ENCODE data around the gene FRYL. TPM values are rescaled to one million over a fixed set of nuclear protein-coding genes. Genes with fewer than 3 reads are reported as not detected.

The FRYL gene
- total RNA-seq, 4 donors from 2014 or later: 62.5 to 119 (median 98.8) TPM

DNA sequence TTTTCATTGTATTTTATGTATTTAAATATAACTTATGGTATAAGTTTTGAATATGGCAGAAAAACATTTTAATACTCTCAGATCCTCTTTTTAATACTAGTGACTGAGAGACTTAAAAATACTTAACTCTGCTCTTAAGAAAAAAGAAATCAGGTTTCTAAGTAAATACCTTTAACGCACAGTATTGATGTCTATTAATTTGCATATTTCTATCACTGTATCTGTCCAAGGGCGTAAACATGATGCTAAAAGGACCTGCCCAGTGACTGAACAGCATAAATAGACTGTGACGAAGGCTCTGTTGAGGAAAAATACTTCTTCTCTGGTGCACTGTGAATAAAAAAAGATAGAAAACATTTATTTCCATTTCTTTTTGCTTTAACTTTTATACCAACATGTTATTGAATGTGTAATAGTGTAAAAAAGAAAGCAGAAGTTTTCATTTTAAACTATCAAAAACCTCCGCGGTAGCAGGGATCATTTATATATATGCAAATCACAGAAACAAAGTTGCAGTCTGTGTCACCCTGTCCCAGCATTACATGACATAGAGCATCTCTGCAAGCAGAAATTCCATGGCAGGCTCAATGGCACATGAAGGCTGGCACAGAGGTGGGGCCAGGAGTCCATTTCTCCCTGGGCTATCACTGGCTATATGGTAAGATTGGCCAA is 214.6 kb downstream of the FRYL start:
- intact Hi-C loops (cut with DNase I; ENCODE audit: low total_unique reads): no loop called here
- Histone ChIP-seq H3K4me1 (no peaks in the 10 kb centered on the region), H3K9me3 (no peaks in the 10 kb centered on the region), H3K4me3 (no peak overlapping the region), H3K36me3 (no peaks in the 10 kb centered on the region), H3K27me3 (no peaks in the 10 kb centered on the region), H3K27ac (no peak overlapping the region)
- no peak for DNase-seq
- TF ChIP-seq, protein P1, sequence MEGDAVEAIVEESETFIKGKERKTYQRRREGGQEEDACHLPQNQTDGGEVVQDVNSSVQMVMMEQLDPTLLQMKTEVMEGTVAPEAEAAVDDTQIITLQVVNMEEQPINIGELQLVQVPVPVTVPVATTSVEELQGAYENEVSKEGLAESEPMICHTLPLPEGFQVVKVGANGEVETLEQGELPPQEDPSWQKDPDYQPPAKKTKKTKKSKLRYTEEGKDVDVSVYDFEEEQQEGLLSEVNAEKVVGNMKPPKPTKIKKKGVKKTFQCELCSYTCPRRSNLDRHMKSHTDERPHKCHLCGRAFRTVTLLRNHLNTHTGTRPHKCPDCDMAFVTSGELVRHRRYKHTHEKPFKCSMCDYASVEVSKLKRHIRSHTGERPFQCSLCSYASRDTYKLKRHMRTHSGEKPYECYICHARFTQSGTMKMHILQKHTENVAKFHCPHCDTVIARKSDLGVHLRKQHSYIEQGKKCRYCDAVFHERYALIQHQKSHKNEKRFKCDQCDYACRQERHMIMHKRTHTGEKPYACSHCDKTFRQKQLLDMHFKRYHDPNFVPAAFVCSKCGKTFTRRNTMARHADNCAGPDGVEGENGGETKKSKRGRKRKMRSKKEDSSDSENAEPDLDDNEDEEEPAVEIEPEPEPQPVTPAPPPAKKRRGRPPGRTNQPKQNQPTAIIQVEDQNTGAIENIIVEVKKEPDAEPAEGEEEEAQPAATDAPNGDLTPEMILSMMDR (IDR thresholded peaks at IDR 0.05): no peak
- no peak for TF ChIP-seq POLR2A (IDR thresholded peaks at IDR 0.05)

DNA sequence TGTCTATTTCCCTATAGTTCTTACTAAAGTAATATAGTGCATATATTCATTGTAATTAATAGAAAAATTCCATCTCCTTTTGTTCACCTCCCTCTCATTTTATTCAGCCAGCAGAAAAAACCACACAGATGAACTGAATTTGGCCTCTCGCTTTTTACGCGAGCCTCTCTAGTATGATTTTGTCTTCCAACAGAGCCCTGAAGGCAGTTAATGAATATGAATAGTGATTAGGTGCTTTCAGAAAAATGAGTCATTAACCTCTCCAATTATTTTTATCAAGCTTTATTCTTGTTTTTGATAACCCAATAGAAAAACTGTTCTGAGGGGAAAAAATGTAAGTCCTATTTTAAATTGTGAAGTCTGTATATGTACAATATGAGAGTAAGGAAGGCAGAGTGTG is 215.9 kb downstream of the FRYL start:
- H3K4me1 ChIP-seq: no peaks in the 10 kb centered on the region
- H3K27ac ChIP-seq: no peak overlapping the region
- no peaks in the 10 kb centered on the region for H3K9me3 ChIP-seq
- DNase-seq: no peak
- TF ChIP-seq, protein P1 (IDR thresholded peaks at IDR 0.05): no peak
- TF ChIP-seq POLR2A (IDR thresholded peaks at IDR 0.05): no peak
- no peak overlapping the region for H3K4me3 ChIP-seq
- H3K36me3 ChIP-seq: no peaks in the 10 kb centered on the region
- intact Hi-C loops (cut with DNase I; ENCODE audit: low total_unique reads): no loop called here
- H3K27me3 ChIP-seq: no peaks in the 10 kb centered on the region

DNA sequence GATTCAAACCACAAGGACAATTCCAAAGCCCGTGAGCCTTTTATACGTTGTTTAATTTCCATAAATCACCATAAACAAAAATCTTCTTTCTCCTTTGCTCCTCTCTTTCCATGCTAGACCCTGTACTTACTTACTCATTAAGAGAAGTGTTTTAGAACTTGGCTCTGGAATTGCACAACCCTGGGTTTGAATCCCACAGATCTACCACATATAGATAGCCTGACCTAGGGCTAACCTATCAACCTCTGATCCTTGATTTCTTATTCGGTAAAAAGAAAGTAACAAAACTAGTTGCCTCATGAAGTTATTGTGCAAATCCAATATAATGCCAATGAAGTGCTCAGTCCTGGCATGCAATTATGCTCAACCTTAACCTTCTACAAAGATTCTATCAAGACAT is 221.3 kb downstream of the FRYL start:
- Histone ChIP-seq H3K27ac (no peak overlapping the region), H3K27me3 (no peaks in the 10 kb centered on the region)
- intact Hi-C loops (cut with DNase I; ENCODE audit: low total_unique reads): no loop called here

DNA sequence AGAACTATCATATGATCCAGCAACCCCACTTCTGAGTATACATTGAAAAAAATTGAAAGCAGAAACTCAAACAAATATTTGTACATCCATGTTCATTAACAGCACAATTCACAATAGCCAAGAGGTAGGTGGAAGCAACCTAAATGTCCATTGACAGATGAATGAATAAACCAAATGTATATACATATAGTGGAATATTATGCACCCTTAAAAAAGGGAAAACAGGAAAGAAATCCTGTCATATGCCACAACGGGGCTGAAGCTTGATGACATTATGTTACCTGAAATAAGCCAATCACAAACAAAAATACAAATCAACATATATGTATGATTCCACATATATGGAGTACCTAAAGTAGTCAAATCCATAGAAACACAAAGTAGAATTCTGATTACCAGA is 222.1 kb downstream of the FRYL start:
- TF ChIP-seq, protein P1 (IDR thresholded peaks at IDR 0.05): no peak
- no peak for TF ChIP-seq POLR2A (IDR thresholded peaks at IDR 0.05)
- H3K27ac ChIP-seq: no peak overlapping the region
- intact Hi-C loops (cut with DNase I; ENCODE audit: low total_unique reads): no loop called here
- H3K36me3 ChIP-seq: no peaks in the 10 kb centered on the region
- H3K27me3 ChIP-seq: no peaks in the 10 kb centered on the region
- no peak overlapping the region for H3K4me3 ChIP-seq
- H3K4me1 ChIP-seq: no peaks in the 10 kb centered on the region
- H3K9me3 ChIP-seq: no peaks in the 10 kb centered on the region
- DNase-seq: no peak

More for the DNA sequence above, 221.3 kb downstream of the FRYL start:
- no peak for DNase-seq
- Histone ChIP-seq H3K4me3 (no peak overlapping the region), H3K9me3 (no peaks in the 10 kb centered on the region), H3K4me1 (no peaks in the 10 kb centered on the region), H3K36me3 (no peaks in the 10 kb centered on the region)
- no peak for TF ChIP-seq POLR2A (IDR thresholded peaks at IDR 0.05)
- TF ChIP-seq, protein P1 (IDR thresholded peaks at IDR 0.05): no peak

DNA sequence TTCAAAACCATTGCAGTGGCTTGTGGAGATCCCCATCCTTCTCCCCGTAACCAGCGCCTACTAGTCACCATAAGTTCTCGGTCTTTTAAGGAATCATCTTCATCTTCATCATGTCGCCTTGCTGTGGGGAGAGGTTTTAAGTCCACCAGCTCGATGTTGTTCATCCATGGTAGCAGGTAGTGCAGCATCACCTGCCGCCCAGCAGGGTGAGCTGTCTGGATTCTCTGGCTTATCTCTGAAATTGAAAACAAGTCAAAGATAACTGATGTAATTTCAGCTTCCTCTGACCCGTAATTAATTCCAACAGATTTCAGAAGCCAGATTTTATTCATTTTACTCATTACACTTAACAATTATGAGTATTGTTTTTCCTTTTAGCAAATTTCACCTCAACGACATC is 222.6 kb downstream of the FRYL start:
- H3K36me3 ChIP-seq: no peaks in the 10 kb centered on the region
- no peaks in the 10 kb centered on the region for H3K27me3 ChIP-seq
- no peaks in the 10 kb centered on the region for H3K4me1 ChIP-seq
- no peaks in the 10 kb centered on the region for H3K9me3 ChIP-seq
- DNase-seq: no peak
- no peak for TF ChIP-seq POLR2A (IDR thresholded peaks at IDR 0.05)
- TF ChIP-seq, protein P1 (IDR thresholded peaks at IDR 0.05): no peak
- no peak overlapping the region for H3K4me3 ChIP-seq
- intact Hi-C loops (cut with DNase I; ENCODE audit: low total_unique reads): no loop called here
- H3K27ac ChIP-seq: no peak overlapping the region

Measured in uterus (tissue), 4 donors.